ENCODE measurements around the gene ZNF260. TPM values are rescaled to one million over a fixed set of nuclear protein-coding genes. Genes with fewer than 3 reads are reported as not detected.
A peak's percentile ranks its signal among the peaks of the same experiment; 100 is the strongest.

ZNF260 gene
- total and polyA plus RNA-seq, 2 of the 13 experiments (the other 11 are each of a cell fraction or from before 2014, with no cell fraction given) = 2.8 to 10.5 TPM

DNA sequence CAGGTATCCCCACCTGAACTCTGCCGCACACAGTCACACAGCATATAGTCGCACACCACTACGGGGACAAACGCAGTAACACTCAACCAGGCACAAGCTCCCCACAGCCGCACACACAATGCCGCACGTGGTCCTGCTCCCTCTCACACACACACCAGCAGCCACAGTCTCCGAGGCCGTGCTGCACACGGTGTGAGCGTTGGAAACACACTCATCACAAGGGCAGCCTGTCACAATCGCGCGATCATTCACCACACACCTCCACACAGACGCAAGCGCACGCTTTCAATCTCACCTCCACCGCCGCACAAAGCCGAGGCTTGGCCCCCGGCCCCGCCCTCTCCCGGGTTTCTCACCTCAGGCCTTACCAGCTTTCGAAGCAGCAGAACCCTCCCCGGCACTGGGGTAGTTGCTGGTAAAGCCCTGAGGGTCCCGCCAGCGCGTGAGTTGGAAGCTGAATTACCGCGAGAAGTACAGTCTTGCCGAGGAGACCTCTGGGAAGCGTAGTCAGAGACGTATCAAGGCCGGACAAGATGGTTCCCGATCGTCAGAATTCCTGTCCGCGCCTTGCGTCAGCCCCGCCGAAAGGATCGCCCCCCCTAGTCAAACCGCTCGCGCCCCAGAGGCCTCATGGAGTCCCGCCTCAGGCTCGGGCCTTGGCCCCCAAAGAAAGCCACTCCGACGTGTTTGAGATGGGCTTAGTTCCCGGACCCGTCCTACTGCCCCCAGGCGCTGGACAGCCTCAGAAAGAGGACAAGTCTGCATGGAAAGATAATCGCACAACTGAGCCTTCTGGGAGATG is 38.8 kb downstream of the ZNF260 start, which contains the start of gene ZNF566 (continued):
- TF ChIP-seq NCOA2 (CRISPR knock-in tag; IDR thresholded peaks at IDR 0.05) = no peak; the same call in 1 of the 2 replicates
- peak; percentile 39; the same call in 1 of the 2 replicates for TF ChIP-seq ZNF766 (CRISPR knock-in tag; IDR thresholded peaks at IDR 0.05; ENCODE audit: borderline replicate concordance)
- TF ChIP-seq RFX1 (IDR thresholded peaks at IDR 0.05) = no peak
- no peak for TF ChIP-seq PRPF4 (IDR thresholded peaks at IDR 0.05; ENCODE audit: low read depth, low read length, poor library complexity, severe bottlenecking)
- peak; percentile 87 for TF ChIP-seq MTF2 (CRISPR knock-in tag; IDR thresholded peaks at IDR 0.05; ENCODE audit: borderline replicate concordance)
- TF ChIP-seq, protein P1, sequence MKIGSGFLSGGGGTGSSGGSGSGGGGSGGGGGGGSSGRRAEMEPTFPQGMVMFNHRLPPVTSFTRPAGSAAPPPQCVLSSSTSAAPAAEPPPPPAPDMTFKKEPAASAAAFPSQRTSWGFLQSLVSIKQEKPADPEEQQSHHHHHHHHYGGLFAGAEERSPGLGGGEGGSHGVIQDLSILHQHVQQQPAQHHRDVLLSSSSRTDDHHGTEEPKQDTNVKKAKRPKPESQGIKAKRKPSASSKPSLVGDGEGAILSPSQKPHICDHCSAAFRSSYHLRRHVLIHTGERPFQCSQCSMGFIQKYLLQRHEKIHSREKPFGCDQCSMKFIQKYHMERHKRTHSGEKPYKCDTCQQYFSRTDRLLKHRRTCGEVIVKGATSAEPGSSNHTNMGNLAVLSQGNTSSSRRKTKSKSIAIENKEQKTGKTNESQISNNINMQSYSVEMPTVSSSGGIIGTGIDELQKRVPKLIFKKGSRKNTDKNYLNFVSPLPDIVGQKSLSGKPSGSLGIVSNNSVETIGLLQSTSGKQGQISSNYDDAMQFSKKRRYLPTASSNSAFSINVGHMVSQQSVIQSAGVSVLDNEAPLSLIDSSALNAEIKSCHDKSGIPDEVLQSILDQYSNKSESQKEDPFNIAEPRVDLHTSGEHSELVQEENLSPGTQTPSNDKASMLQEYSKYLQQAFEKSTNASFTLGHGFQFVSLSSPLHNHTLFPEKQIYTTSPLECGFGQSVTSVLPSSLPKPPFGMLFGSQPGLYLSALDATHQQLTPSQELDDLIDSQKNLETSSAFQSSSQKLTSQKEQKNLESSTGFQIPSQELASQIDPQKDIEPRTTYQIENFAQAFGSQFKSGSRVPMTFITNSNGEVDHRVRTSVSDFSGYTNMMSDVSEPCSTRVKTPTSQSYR (CRISPR knock-in tag; IDR thresholded peaks at IDR 0.05; ENCODE audit: borderline replicate concordance) = no peak; the same call in 1 of the 2 replicates
- TF ChIP-seq NR2F2 (IDR thresholded peaks at IDR 0.05; ENCODE audit: borderline replicate concordance, low read depth) = no peak; the same call in 1 of the 2 replicates
- TF ChIP-seq, protein P2, sequence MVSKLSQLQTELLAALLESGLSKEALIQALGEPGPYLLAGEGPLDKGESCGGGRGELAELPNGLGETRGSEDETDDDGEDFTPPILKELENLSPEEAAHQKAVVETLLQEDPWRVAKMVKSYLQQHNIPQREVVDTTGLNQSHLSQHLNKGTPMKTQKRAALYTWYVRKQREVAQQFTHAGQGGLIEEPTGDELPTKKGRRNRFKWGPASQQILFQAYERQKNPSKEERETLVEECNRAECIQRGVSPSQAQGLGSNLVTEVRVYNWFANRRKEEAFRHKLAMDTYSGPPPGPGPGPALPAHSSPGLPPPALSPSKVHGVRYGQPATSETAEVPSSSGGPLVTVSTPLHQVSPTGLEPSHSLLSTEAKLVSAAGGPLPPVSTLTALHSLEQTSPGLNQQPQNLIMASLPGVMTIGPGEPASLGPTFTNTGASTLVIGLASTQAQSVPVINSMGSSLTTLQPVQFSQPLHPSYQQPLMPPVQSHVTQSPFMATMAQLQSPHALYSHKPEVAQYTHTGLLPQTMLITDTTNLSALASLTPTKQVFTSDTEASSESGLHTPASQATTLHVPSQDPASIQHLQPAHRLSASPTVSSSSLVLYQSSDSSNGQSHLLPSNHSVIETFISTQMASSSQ (IDR thresholded peaks at IDR 0.05; ENCODE audit: low read depth) = no peak
- TF ChIP-seq, protein P2 (CRISPR knock-in tag; IDR thresholded peaks at IDR 0.05; ENCODE audit: borderline replicate concordance) = 0 out of 2 replicates have a peak, but pooled peaks have one; percentile 48
- no peak; the same call in 1 of the 2 replicates for TF ChIP-seq SALL2 (CRISPR knock-in tag; IDR thresholded peaks at IDR 0.05)
- TF ChIP-seq, protein P3, sequence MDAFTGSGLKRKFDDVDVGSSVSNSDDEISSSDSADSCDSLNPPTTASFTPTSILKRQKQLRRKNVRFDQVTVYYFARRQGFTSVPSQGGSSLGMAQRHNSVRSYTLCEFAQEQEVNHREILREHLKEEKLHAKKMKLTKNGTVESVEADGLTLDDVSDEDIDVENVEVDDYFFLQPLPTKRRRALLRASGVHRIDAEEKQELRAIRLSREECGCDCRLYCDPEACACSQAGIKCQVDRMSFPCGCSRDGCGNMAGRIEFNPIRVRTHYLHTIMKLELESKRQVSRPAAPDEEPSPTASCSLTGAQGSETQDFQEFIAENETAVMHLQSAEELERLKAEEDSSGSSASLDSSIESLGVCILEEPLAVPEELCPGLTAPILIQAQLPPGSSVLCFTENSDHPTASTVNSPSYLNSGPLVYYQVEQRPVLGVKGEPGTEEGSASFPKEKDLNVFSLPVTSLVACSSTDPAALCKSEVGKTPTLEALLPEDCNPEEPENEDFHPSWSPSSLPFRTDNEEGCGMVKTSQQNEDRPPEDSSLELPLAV (CRISPR knock-in tag; conservative IDR thresholded peaks at IDR 0.05; ENCODE audit: low read depth) = peak; percentile 83; the same call in 1 of the 2 replicates
- TF ChIP-seq, protein P4, sequence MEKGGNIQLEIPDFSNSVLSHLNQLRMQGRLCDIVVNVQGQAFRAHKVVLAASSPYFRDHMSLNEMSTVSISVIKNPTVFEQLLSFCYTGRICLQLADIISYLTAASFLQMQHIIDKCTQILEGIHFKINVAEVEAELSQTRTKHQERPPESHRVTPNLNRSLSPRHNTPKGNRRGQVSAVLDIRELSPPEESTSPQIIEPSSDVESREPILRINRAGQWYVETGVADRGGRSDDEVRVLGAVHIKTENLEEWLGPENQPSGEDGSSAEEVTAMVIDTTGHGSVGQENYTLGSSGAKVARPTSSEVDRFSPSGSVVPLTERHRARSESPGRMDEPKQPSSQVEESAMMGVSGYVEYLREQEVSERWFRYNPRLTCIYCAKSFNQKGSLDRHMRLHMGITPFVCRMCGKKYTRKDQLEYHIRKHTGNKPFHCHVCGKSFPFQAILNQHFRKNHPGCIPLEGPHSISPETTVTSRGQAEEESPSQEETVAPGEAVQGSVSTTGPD (CRISPR knock-in tag; IDR thresholded peaks at IDR 0.05) = 0 out of 2 replicates have a peak, but pooled peaks have one; percentile 63
- TF ChIP-seq ZNF260 (CRISPR knock-in tag; IDR thresholded peaks at IDR 0.05; ENCODE audit: borderline replicate concordance, low read depth) = no peak
- TF ChIP-seq CCAR2 (optimal IDR thresholded peaks at IDR 0.05; ENCODE audit: low read depth, low read length) = no peak
- TF ChIP-seq, protein P5, sequence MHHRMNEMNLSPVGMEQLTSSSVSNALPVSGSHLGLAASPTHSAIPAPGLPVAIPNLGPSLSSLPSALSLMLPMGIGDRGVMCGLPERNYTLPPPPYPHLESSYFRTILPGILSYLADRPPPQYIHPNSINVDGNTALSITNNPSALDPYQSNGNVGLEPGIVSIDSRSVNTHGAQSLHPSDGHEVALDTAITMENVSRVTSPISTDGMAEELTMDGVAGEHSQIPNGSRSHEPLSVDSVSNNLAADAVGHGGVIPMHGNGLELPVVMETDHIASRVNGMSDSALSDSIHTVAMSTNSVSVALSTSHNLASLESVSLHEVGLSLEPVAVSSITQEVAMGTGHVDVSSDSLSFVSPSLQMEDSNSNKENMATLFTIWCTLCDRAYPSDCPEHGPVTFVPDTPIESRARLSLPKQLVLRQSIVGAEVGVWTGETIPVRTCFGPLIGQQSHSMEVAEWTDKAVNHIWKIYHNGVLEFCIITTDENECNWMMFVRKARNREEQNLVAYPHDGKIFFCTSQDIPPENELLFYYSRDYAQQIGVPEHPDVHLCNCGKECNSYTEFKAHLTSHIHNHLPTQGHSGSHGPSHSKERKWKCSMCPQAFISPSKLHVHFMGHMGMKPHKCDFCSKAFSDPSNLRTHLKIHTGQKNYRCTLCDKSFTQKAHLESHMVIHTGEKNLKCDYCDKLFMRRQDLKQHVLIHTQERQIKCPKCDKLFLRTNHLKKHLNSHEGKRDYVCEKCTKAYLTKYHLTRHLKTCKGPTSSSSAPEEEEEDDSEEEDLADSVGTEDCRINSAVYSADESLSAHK (CRISPR knock-in tag; IDR thresholded peaks at IDR 0.05; ENCODE audit: borderline replicate concordance) = no peak

Measured in HepG2 (cell line).